Lung (tissue), 12 donors: ENCODE results near the gene PDE6D. TPM values are rescaled to one million over a fixed set of nuclear protein-coding genes. Genes with fewer than 3 reads are reported as not detected.

ENCODE experiments used
- ATAC-seq: fragments of 200-7000 bp; cut with Tn5 transposase; one replicate; pipeline ENCODE4 v1.9.1; 2020; ENCODE audit warnings: moderate number of reproducible peaks; ENCODE audit not compliant: insufficient read depth, low FRiP score
- DNase-seq, 3 donors: peaks; one replicate each; pipeline ENCODE4 v3.0.0-alpha.2; 2013 to 2017
- H3K27ac ChIP-seq, 2 donors: one replicate each; pipeline ENCODE4 v1.5.1; 2013; ENCODE audit warnings: mild to moderate bottlenecking in 2 of 2, moderate library complexity in 2 of 2, control low read depth in 1 of 2, inconsistent platforms in 1 of 2, low read depth in 1 of 2, low read length in 1 of 2
- H3K27me3 ChIP-seq, 3 donors: one replicate each; pipeline ENCODE4 v1.5.1; 2013; ENCODE audit warnings: low read length in 2 of 3; ENCODE audit not compliant: control insufficient read depth in 3 of 3, insufficient read depth in 3 of 3
- H3K36me3 ChIP-seq, 4 donors: one replicate each; pipeline ENCODE4 v1.5.1; 2013; ENCODE audit warnings: low read length in 4 of 4, mild to moderate bottlenecking in 1 of 4, moderate library complexity in 1 of 4; ENCODE audit not compliant: control insufficient read depth in 4 of 4, insufficient read depth in 4 of 4
- H3K4me1 ChIP-seq, 5 donors: one replicate each; pipeline ENCODE4 v1.5.1; 2013; ENCODE audit warnings: low read length in 5 of 5, mild to moderate bottlenecking in 2 of 5, moderate library complexity in 1 of 5; ENCODE audit not compliant: control insufficient read depth in 5 of 5, insufficient read depth in 5 of 5
- H3K4me3 ChIP-seq: one replicate; pipeline ENCODE4 v1.5.1; 2013; ENCODE audit warnings: mild to moderate bottlenecking, control low read depth, moderate library complexity
- H3K9ac ChIP-seq, 2 donors: one replicate each; pipeline ENCODE4 v1.5.1; 2013; ENCODE audit warnings: low read length in 2 of 2, control low read depth in 1 of 2; ENCODE audit not compliant: insufficient read depth in 1 of 2
- H3K9me3 ChIP-seq, 4 donors: one replicate each; pipeline ENCODE4 v1.5.1; 2013; ENCODE audit warnings: low read length in 3 of 4, mild to moderate bottlenecking in 1 of 4, moderate library complexity in 1 of 4; ENCODE audit not compliant: control insufficient read depth in 4 of 4, insufficient read depth in 3 of 4
- WGBS, 2 donors: extraction: QIAGEN DNeasy Blood & Tissue Kit; methylation state at CpG; one replicate each; pipeline ENCODE4 v1.1.7; 2013; 5-methylcytosine and 5-hydroxymethylcytosine counted together
- polyA plus RNA-seq, 2 donors: library from polyadenylated mRNA; stranded (reverse); fragments of 200-250 nt; gene quantifications; one replicate each; pipeline ENCODE4 v1.2.1, GENCODE V29; 2013
- total RNA-seq, 2 donors: library from RNA; depleted of rRNA in 1 of 2; stranded (reverse); fragments of >200 nt in 1 of 2; gene quantifications; one replicate each; pipeline ENCODE4 v1.2.1, GENCODE V29; 2014 to 2021
- TF ChIP-seq, protein P1 (sequence below): IDR thresholded peaks from 2 replicates; pipeline ENCODE4 v1.5.1; 2012; ENCODE audit warnings: mild to moderate bottlenecking; ENCODE audit errors: control extremely low read depth, extremely low read depth
- donor health status: control.
- donor health status: control.
- donor health status: Bipolar disorder and iron deficiency.
- donor health status: healthy.
- donor health status: DM: yes; HTN: yes; CAD: no.

Gene PDE6D
- total and polyA plus RNA-seq, 4 donors, result 21.5 to 25.6 (median 23.0) TPM

DNA sequence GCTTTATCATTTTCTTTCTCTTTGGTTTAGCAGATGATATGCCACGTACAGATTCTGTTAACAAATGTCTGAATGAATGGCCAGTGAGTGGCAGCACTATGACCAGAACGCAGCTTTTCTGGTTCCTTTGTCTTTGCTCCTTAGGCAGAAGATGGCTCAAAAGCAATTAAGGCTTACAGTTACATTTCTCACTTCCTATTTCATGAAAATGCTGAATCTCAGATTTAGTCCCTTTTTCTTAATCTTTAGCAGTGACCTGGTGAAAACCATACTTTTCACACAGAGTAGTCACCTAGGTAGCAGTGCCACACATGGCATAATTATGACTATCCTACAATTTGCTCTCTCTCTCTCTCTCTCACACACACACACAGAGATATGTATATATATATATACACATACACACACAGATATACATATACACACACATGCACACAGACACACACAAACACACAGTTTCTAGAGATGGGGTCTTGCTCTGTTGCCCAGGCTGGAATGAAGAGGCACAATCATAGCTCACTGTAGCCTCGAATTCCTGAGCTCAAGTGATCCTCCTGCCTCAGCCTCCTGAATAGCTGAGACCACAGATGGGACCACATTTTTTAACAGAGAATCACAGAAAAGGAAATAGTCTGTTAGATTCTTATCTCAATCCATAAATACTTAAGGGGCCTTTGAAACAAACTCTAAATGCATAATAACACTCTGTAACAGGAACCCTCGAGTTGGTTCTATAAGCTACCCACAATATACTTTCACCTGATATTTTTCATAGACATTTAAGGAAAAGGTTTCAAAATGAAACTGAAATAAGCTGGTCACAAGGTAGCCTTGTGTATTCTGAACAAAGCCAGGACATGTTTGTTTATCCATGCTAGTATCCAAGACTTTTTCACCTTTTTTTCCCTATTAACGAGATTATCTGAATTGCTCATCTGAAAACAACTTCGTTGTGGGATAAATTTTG, 11.6 kb downstream of the PDE6D start:
- TF ChIP-seq, protein P1, sequence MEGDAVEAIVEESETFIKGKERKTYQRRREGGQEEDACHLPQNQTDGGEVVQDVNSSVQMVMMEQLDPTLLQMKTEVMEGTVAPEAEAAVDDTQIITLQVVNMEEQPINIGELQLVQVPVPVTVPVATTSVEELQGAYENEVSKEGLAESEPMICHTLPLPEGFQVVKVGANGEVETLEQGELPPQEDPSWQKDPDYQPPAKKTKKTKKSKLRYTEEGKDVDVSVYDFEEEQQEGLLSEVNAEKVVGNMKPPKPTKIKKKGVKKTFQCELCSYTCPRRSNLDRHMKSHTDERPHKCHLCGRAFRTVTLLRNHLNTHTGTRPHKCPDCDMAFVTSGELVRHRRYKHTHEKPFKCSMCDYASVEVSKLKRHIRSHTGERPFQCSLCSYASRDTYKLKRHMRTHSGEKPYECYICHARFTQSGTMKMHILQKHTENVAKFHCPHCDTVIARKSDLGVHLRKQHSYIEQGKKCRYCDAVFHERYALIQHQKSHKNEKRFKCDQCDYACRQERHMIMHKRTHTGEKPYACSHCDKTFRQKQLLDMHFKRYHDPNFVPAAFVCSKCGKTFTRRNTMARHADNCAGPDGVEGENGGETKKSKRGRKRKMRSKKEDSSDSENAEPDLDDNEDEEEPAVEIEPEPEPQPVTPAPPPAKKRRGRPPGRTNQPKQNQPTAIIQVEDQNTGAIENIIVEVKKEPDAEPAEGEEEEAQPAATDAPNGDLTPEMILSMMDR, result no peak
- H3K9ac ChIP-seq, result no peak overlapping the region
- H3K4me3 ChIP-seq, result no peak overlapping the region
- no peaks in the 10 kb centered on the region for H3K36me3 ChIP-seq
- H3K27me3 ChIP-seq, result no peaks in the 10 kb centered on the region
- DNase-seq, result no peak
- no peaks in the 10 kb centered on the region for H3K4me1 ChIP-seq
- no peak for ATAC-seq
- WGBS, 2 donors, result 72% methylated on average over 6 of the region's 6 CpGs
- no peak overlapping the region for H3K27ac ChIP-seq
- no peaks in the 10 kb centered on the region for H3K9me3 ChIP-seq

DNA sequence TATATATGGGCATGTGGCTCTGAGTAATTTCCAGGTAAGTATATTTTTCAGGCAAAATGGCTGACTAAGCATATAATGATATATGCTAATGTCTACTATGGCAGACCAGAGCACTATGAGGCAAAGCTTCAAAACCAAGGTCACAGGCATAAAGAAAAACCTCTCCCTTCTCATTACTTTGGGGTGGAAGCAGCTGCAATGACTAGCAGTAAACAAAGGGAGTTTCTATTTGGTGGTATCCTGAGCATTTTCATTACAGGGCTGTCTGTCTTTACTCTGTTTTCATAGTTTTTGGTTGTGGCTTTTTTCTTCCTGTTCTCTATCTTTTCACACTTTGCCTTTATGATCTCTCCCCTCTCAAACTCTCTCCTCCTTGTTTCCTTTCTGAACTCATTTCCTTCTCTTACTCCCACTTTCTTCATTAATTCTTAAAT, 15.6 kb downstream of the PDE6D start:
- ATAC-seq (no peak), DNase-seq (no peak)
- Histone ChIP-seq H3K4me1 (no peaks in the 10 kb centered on the region), H3K9me3 (no peaks in the 10 kb centered on the region), H3K27me3 (no peaks in the 10 kb centered on the region), H3K27ac (no peak overlapping the region), H3K4me3 (no peak overlapping the region), H3K9ac (no peak overlapping the region), H3K36me3 (peaks cover 0 to 2% (median 0%) of the 10 kb centered on the region in 4 donors)
- TF ChIP-seq, protein P1, result no peak

DNA sequence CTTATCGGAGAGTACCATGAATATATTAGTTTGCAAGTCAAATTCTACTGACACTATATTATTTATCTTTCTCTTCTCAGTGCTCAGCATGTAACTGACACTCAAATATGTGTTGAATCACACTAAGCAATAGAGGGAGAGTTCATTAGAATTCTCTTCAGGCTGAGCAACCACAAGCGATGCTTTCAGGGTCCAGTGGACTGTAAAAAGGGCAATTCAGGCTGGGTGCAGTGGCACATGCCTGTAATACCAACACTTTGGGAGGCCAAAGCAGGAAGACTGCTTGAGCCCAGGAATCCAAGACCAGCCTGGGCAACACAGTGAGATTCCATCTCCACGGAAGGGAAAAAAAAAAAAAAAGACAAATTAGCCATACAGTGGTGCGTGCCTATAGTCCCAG, 16.3 kb downstream of the PDE6D start:
- Histone ChIP-seq H3K4me1 (no peaks in the 10 kb centered on the region), H3K9me3 (no peaks in the 10 kb centered on the region), H3K4me3 (no peak overlapping the region), H3K27ac (no peak overlapping the region), H3K9ac (no peak overlapping the region), H3K27me3 (no peaks in the 10 kb centered on the region), H3K36me3 (peaks cover 0 to 2% (median 0%) of the 10 kb centered on the region in 4 donors)
- 93 to 99% methylated on average over 4 of the region's 4 CpGs for WGBS, 2 donors
- ATAC-seq (no peak), DNase-seq (no peak)
- TF ChIP-seq, protein P1, result no peak
